ENCODE data around the gene PTPRN2. TPM values are rescaled to one million over a fixed set of nuclear protein-coding genes. Genes with fewer than 3 reads are reported as not detected.
"Not testable (repeated sequence)": the region's sequence is repeated elsewhere in the genome, so short reads cannot be mapped to it uniquely, and the experiment has no call there.

PTPRN2 gene
- total RNA-seq, 8 experiments from 2014 or later, result 0.10 to 19.7 (median 10.8) TPM; not detected in 1

DNA sequence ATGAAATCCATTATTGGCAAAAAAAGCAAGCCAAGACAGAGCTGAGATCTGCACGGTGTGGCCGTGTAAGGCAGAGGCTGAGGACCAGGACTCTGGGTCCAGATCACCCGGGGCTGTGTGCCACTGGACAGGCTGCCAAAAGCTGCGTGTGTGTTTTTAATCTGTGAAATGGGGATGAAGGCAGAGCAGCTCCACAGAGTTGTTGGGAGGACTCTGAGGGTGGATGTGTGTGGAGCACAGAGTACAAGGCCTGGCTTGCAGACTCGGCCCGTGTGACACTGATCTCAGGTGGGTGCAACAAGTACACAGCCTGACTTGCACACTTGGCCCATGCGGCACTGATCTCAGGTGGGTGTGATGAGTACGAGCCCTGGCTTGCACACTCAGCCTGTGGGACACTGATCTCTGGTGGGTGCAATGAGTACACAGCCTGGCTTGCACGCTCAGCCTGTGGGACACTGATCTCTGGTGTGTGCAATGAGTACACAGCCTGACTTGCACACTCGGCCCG is 921.0 kb downstream of the PTPRN2 start:
- Histone ChIP-seq H3K4me3 (no peak overlapping the region), H3K4me1 (replicated peaks in 1 of 2) (peaks cover 0 to 27% of the 10 kb centered on the region in 2 donors), H3K27ac (no peak overlapping the region)
- in situ Hi-C loops (cut with MboI; ENCODE audit: low pct_unique_long_range_greater_than_20kb in 2 of 9, low sequenced_read_pairs in 9 of 9, unreplicated experiment in 9 of 9), result no loop called here
- 0 to 95% (median 58%) methylated on average over 2 to 4 of the region's 11 CpGs; no CpG with 5 or more reads in 2 of the 10 experiments for WGBS, 10 experiments
- ATAC-seq (replicated peaks in 6 of 8), result no peak

GRCh38 chr7:157665634-157665988 is 922.0 kb downstream of the PTPRN2 start:
- 15 to 100% (median 80%) methylated on average over 1 to 2 of the region's 2 CpGs; no CpG with 5 or more reads in 7 of the 10 experiments for WGBS, 10 experiments
- in situ Hi-C loops (cut with MboI; ENCODE audit: low pct_unique_long_range_greater_than_20kb in 2 of 9, low sequenced_read_pairs in 9 of 9, unreplicated experiment in 9 of 9); H3K27ac ChIP-seq; ATAC-seq (replicated peaks in 6 of 8); H3K4me3 ChIP-seq: not testable (repeated sequence)
- peaks cover 0 to 17% of the 10 kb centered on the region in 2 donors for H3K4me1 ChIP-seq (replicated peaks in 1 of 2)

DNA sequence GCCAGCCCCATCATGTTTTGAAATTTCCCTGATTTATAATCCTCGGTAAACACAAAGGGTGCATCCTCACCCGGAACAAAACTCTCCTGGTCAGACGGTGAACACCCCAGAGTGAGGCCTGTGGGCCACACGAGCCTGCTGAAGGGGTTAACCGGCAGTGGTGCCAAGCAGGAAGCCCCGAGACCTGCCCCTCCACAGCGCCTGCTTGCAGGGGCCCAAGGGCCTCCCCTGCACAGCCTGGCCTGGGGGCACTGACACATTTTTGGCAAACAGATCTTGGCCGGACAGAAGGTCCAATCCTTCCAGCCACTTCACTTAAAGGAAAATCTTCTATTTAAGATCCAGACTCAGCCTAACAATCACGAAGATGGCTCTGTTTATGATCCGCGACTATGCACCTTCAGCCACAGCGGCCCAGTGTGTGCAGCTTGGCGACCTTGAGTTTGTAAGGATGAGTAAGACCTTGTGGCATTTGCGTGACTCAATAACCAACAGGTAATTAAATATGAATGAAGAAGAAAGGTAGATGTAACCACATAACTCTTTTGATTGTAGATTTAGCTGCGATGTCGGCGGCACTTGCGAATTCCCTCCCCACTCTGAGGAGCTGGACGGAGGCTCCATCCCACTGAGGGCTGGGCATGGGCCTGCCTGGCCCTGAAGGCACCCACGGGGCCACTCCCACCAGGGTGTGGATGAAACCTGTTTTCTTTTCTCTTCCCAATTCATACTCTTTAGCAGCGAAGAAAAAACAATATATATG is 922.6 kb downstream of the PTPRN2 start:
- H3K4me3 ChIP-seq, result no peak overlapping the region
- peaks cover 0 to 12% of the 10 kb centered on the region in 2 donors for H3K4me1 ChIP-seq (replicated peaks in 1 of 2)
- ATAC-seq (replicated peaks in 6 of 8), result no peak
- in situ Hi-C loops (cut with MboI; ENCODE audit: low pct_unique_long_range_greater_than_20kb in 2 of 9, low sequenced_read_pairs in 9 of 9, unreplicated experiment in 9 of 9), result no loop called here
- 0 to 88% (median 67%) methylated on average over 1 to 11 of the region's 21 CpGs; no CpG with 5 or more reads in 2 of the 10 experiments for WGBS, 10 experiments
- no peak overlapping the region for H3K27ac ChIP-seq

GRCh38 chr7:157664034-157664433 is 923.6 kb downstream of the PTPRN2 start:
- Histone ChIP-seq H3K27ac (no peak overlapping the region), H3K4me3 (no peak overlapping the region), H3K4me1 (replicated peaks in 1 of 2) (peaks cover 0 to 9% of the 10 kb centered on the region in 2 donors)
- in situ Hi-C loops (cut with MboI; ENCODE audit: low pct_unique_long_range_greater_than_20kb in 2 of 9, low sequenced_read_pairs in 9 of 9, unreplicated experiment in 9 of 9), result no loop called here
- ATAC-seq (replicated peaks in 6 of 8), result no peak
- WGBS, 10 experiments, result 0 to 80% (median 56%) methylated on average over 3 to 12 of the region's 14 CpGs; no CpG with 5 or more reads in 4 of the 10 experiments

DNA sequence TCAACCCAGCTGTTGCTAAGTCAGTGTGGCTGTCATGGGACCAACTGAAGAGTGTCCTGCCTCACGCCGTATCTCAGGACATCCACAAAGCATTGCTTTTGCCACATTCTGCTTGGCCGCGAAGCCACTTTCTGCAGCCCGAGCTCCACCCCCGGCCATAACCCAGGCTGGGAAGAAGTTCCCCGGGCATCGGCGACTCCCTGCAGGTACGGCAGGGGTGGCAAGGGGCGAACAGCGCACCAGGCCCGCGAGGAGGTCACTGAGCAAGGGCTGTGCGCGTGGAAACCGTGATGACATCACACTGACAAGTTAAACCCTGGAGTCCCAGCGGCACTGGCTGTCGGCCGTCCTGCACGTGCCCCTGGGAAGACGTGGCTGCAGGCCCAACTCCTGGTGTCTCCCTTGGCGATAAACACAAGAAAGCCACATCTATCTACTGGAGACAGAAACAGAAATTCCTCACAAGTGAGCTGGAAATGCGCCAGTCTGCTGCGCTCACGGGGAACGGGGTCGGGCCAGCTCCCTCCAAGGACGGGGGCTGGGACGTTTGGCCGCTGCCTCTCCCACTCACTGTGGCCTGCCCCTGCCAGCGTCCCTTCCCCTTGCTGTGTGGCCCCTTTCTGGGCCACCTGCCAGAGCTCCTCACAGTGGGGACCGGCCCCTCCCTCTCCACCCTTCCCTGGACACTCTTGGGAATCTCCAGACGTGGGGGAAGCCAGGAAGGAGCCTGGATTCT is 924.5 kb downstream of the PTPRN2 start:
- H3K4me3 ChIP-seq, result no peak overlapping the region
- peak overlapping the region in 1 of 2 donors; percentile 24 for H3K27ac ChIP-seq
- 30 to 93% (median 61%) methylated on average over 1 to 10 of the region's 34 CpGs; no CpG with 5 or more reads in 5 of the 10 experiments for WGBS, 10 experiments
- in situ Hi-C loops (cut with MboI; ENCODE audit: low pct_unique_long_range_greater_than_20kb in 2 of 9, low sequenced_read_pairs in 9 of 9, unreplicated experiment in 9 of 9), result no loop called here
- ATAC-seq (replicated peaks in 6 of 8), result peak in 5 of 8 experiments; percentile 43 to 96 (median 82)
- peaks cover 0 to 7% of the 10 kb centered on the region in 2 donors for H3K4me1 ChIP-seq (replicated peaks in 1 of 2)

DNA sequence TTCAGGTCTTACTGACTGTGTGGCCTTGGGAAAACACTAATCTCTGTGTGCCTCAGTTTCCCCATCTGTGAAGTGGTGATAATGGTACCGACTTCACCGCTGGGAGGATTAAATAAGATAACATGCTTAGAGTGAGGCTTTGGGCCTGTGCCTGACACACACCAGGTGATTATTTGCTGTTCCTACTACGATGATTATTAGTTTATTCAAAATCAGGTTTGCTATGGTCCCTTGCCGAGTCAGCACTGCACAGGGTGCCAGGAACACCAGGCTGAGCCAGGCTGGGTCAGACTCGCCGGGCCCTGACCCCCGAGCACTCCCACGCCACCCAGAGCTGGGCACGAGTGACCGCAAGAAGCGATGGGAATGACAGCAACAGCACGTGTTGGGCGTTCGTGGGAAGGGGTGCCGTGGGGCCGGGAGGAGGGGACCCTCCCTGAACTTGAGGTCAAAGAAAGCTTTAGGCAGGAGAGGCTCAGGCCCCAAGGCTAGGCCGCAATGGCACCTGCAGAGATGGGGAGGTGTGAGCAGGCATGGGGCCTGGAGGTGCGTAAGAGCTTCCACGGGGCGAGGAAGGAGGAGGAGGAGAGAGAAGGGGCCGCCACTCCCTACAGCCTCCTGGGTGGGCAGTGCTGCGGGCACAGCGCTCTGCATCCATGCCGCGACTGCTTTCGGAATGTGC is 925.4 kb downstream of the PTPRN2 start:
- no peak for ATAC-seq (replicated peaks in 6 of 8)
- peaks cover 0 to 7% of the 10 kb centered on the region in 2 donors for H3K4me1 ChIP-seq (replicated peaks in 1 of 2)
- in situ Hi-C loops (cut with MboI; ENCODE audit: low pct_unique_long_range_greater_than_20kb in 2 of 9, low sequenced_read_pairs in 9 of 9, unreplicated experiment in 9 of 9), result no loop called here
- no peak overlapping the region for H3K27ac ChIP-seq
- WGBS, 10 experiments, result 43 to 100% (median 81%) methylated on average over 2 to 6 of the region's 26 CpGs; no CpG with 5 or more reads in 3 of the 10 experiments
- no peak overlapping the region for H3K4me3 ChIP-seq

GRCh38 chr7:157661611-157661975 is 926.0 kb downstream of the PTPRN2 start:
- in situ Hi-C loops (cut with MboI; ENCODE audit: low pct_unique_long_range_greater_than_20kb in 2 of 9, low sequenced_read_pairs in 9 of 9, unreplicated experiment in 9 of 9), result no loop called here
- WGBS, 10 experiments, result 43 to 97% (median 76%) methylated on average over 1 to 7 of the region's 11 CpGs; no CpG with 5 or more reads in 6 of the 10 experiments
- no peak overlapping the region for H3K4me3 ChIP-seq

DNA sequence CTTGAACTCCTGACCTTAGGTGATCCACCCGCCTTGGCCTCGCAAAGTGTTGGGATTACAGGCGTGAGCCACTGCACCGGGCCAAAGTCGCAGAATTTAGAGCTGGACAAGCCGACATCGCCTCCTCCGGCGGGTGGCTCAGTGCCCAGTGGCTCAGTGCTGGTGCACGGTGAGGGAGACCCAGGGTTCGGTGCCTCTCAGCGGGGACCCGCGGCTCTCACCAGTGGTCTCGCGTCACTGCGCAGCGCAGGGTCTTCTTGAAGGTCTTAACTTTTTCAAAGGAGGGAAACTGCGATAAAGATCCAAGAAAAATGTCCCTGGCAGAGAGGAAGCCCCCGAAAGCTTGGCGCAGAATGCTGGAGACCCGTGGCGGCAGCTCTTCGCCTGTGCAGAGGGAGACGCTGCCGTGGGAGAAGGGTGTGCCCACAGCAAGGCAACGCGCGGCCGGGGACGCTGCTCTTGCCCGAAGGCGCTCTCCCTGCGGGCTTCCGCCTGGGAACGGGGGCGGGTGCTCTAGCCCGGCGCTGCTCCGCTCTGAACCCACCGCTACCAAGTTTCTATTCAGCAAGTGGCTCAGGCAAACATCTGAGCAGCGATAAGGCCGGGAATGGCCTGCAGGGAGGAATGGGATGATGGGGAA is 926.5 kb downstream of the PTPRN2 start:
- in situ Hi-C loops (cut with MboI; ENCODE audit: low pct_unique_long_range_greater_than_20kb in 2 of 9, low sequenced_read_pairs in 9 of 9, unreplicated experiment in 9 of 9), result no loop called here
- 43 to 93% (median 83%) methylated on average over 1 to 28 of the region's 43 CpGs; no CpG with 5 or more reads in 4 of the 10 experiments for WGBS, 10 experiments
- ATAC-seq (replicated peaks in 6 of 8), result no peak

More at GRCh38 chr7:157661611-157661975, 926.0 kb downstream of the PTPRN2 start:
- peaks cover 0 to 7% of the 10 kb centered on the region in 2 donors for H3K4me1 ChIP-seq (replicated peaks in 1 of 2)
- H3K27ac ChIP-seq, result no peak overlapping the region
- ATAC-seq (replicated peaks in 6 of 8), result no peak

DNA sequence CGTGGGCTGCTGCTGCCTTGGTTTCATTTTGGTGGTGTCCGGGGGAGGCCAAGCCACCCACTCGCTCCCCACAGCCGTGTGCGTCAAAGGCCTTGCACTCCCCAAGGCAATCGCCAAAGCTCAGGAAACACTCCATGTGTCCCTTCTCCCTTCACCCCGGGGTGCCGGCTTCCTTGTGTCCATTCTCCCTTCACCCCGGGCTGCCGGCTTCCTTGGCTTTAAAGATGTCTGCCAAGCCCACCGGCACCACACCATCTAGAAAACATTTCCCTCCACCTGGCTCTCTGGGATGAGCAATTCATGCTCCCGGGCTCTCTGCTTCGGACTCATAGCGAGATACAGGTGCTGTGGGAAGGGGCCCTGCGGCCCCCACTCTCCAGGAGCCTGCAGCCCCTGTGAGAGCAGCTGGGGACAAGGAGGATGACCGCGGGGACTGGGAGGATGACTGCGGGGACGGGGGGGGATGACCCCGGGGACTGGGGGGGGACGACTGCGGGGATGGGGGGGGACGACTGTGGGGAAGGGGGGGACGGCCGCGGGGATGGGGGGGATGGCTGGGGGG is 928.7 kb downstream of the PTPRN2 start:
- Histone ChIP-seq H3K4me3 (no peak overlapping the region), H3K4me1 (replicated peaks in 1 of 2) (peaks cover 0 to 7% of the 10 kb centered on the region in 2 donors), H3K27ac (no peak overlapping the region)
- in situ Hi-C loops (cut with MboI; ENCODE audit: low pct_unique_long_range_greater_than_20kb in 2 of 9, low sequenced_read_pairs in 9 of 9, unreplicated experiment in 9 of 9), result no loop called here
- WGBS, 10 experiments, result 34 to 100% (median 65%) methylated on average over 1 to 6 of the region's 26 CpGs; no CpG with 5 or more reads in 5 of the 10 experiments
- no peak for ATAC-seq (replicated peaks in 6 of 8)

More for the DNA sequence above, 926.5 kb downstream of the PTPRN2 start:
- H3K4me1 ChIP-seq (replicated peaks in 1 of 2), result peaks cover 0 to 7% of the 10 kb centered on the region in 2 donors
- no peak overlapping the region for H3K27ac ChIP-seq
- H3K4me3 ChIP-seq, result no peak overlapping the region

GRCh38 chr7:157657741-157658740 is 929.6 kb downstream of the PTPRN2 start:
- no peak overlapping the region for H3K4me3 ChIP-seq
- in situ Hi-C loops (cut with MboI; ENCODE audit: low pct_unique_long_range_greater_than_20kb in 2 of 9, low sequenced_read_pairs in 9 of 9, unreplicated experiment in 9 of 9), result no loop called here
- 0 to 95% (median 66%) methylated on average over 1 to 13 of the region's 29 CpGs; no CpG with 5 or more reads in 3 of the 10 experiments for WGBS, 10 experiments
- peaks cover 0 to 3% of the 10 kb centered on the region in 2 donors for H3K4me1 ChIP-seq (replicated peaks in 1 of 2)
- H3K27ac ChIP-seq, result no peak overlapping the region
- no peak for ATAC-seq (replicated peaks in 6 of 8)

DNA sequence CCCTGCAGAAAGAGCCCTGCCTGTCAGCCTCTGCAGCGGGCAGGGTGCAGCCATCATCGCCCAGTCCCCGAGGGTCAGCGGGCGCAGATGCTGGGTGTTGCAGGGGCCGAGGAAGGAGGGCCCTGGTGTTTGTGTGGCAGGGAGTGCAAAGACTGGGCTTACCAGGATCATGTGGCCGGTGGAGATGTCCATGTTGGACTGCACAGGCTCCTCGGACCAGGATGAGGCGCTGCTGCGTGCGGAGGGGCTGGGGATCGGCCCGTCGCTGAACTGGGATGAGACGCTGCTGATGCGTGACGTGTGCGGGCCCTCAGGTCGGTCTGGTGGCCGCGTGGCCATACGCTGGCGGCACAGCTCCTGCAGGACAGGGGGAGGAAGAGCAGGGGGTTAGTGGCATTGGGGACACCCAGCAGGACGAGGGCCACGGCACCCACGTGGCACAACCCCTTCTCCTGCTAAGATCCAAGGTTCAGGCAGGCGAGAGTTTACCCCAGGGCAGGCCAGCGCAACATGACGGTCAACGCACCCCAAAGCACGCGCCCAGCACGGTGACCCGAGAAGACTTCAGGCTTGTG is 931.3 kb downstream of the PTPRN2 start:
- H3K4me1 ChIP-seq (replicated peaks in 1 of 2), result peaks cover 0 to 2% of the 10 kb centered on the region in 2 donors
- no peak for ATAC-seq (replicated peaks in 6 of 8)
- in situ Hi-C loops (cut with MboI; ENCODE audit: low pct_unique_long_range_greater_than_20kb in 2 of 9, low sequenced_read_pairs in 9 of 9, unreplicated experiment in 9 of 9), result no loop called here
- WGBS, 10 experiments, result 24 to 94% (median 87%) methylated on average over 3 to 11 of the region's 34 CpGs; no CpG with 5 or more reads in 5 of the 10 experiments
- H3K27ac ChIP-seq, result no peak overlapping the region
- H3K4me3 ChIP-seq, result no peak overlapping the region
